IgD-negative memory B cell (primary cell): Measurements from ENCODE around the gene PPP1R13L. TPM values are rescaled to one million over a fixed set of nuclear protein-coding genes. Genes with fewer than 3 reads are reported as not detected.

Experiments
- H3K27ac Mint-ChIP-seq, 3 donors: one replicate each; pipeline ENCODE4 v1.8.0; 2020 to 2022; ENCODE audit warnings: mild to moderate bottlenecking in 3 of 3, mixed read lengths in 3 of 3, moderate library complexity in 1 of 3
- H3K27me3 Mint-ChIP-seq: one replicate; pipeline ENCODE4 v1.8.0; 2021; ENCODE audit warnings: mixed read lengths
- H3K36me3 Mint-ChIP-seq: one replicate; pipeline ENCODE4 v1.8.0; 2020; ENCODE audit warnings: mild to moderate bottlenecking, mixed read lengths
- H3K4me1 Mint-ChIP-seq, 3 donors: one replicate each; pipeline ENCODE4 v1.8.0; 2020 to 2022; ENCODE audit warnings: mixed read lengths in 3 of 3, mild to moderate bottlenecking in 1 of 3
- H3K4me3 Mint-ChIP-seq, 4 donors: one replicate each; pipeline ENCODE4 v1.8.0; 2020 to 2022; ENCODE audit warnings: mild to moderate bottlenecking in 4 of 4, mixed read lengths in 4 of 4, moderate library complexity in 3 of 4
- H3K9me3 Mint-ChIP-seq, 3 donors: one replicate each; pipeline ENCODE4 v1.8.0; 2020 to 2021; ENCODE audit warnings: mixed read lengths in 3 of 3, mild to moderate bottlenecking in 1 of 3
- polyA plus RNA-seq: library from polyadenylated mRNA; unstranded; fragments of 300-500 nt; fragmentation: Illumina TruSeq; gene quantifications from one replicate; pipeline ENCODE4 v1.2.3, GENCODE V29; 2021

Gene PPP1R13L
- polyA plus RNA-seq, 1 donor from 2014 or later, result 1.6 TPM

- H3K4me3 Mint-ChIP-seq, result peak overlapping the region; percentile 88 to 100 (median 94)
- H3K27ac Mint-ChIP-seq, result peak overlapping the region; percentile 85 to 94 (median 91)
- peaks cover 25% of the 10 kb centered on the region for H3K27me3 Mint-ChIP-seq
- peaks cover 2% of the 10 kb centered on the region for H3K36me3 Mint-ChIP-seq
- no peaks in the 10 kb centered on the region for H3K9me3 Mint-ChIP-seq
- H3K4me1 Mint-ChIP-seq, result peaks cover 15 to 20% (median 18%) of the 10 kb centered on the region in 3 donors
Observed at GRCh38 chr19:45405435-45406225, 761 bp upstream of the PPP1R13L start.

- H3K9me3 Mint-ChIP-seq, result no peaks in the 10 kb centered on the region
- peaks cover 2% of the 10 kb centered on the region for H3K36me3 Mint-ChIP-seq
- H3K4me3 Mint-ChIP-seq, result peak overlapping the region; percentile 76 to 90 (median 82)
- peaks cover 35% of the 10 kb centered on the region for H3K27me3 Mint-ChIP-seq
- peak overlapping the region in 1 of 3 donors; percentile 85 for H3K27ac Mint-ChIP-seq
- H3K4me1 Mint-ChIP-seq, result peaks cover 14 to 17% (median 15%) of the 10 kb centered on the region in 3 donors
Observed at GRCh38 chr19:45403781-45404556, 900 bp downstream of the PPP1R13L start.

GRCh38 chr19:45403272-45403671 lies 1.6 kb downstream of the PPP1R13L start:
- Mint-ChIP-seq H3K27ac (peak overlapping the region in 1 of 3 donors; percentile 85), H3K4me1 (peaks cover 16 to 19% (median 16%) of the 10 kb centered on the region in 3 donors), H3K9me3 (no peaks in the 10 kb centered on the region), H3K4me3 (peak overlapping the region in 2 of 4 donors; percentile 39 to 79), H3K36me3 (no peaks in the 10 kb centered on the region), H3K27me3 (peaks cover 41% of the 10 kb centered on the region)

- no peaks in the 10 kb centered on the region for H3K9me3 Mint-ChIP-seq
- no peak overlapping the region for H3K27ac Mint-ChIP-seq
- peaks cover 47% of the 10 kb centered on the region for H3K27me3 Mint-ChIP-seq
- peaks cover 16 to 19% (median 17%) of the 10 kb centered on the region in 3 donors for H3K4me1 Mint-ChIP-seq
- H3K36me3 Mint-ChIP-seq, result no peaks in the 10 kb centered on the region
- peak overlapping the region in 2 of 4 donors; percentile 17 to 79 for H3K4me3 Mint-ChIP-seq
Observed at GRCh38 chr19:45402298-45403061, 2.4 kb downstream of the PPP1R13L start.

- Mint-ChIP-seq H3K4me3 (no peak overlapping the region), H3K4me1 (peaks cover 14 to 19% (median 17%) of the 10 kb centered on the region in 3 donors)
Observed at GRCh38 chr19:45401815-45402214, 3.1 kb downstream of the PPP1R13L start.

GRCh38 chr19:45400192-45400591 lies 4.7 kb downstream of the PPP1R13L start:
- Mint-ChIP-seq H3K36me3 (no peaks in the 10 kb centered on the region), H3K9me3 (no peaks in the 10 kb centered on the region), H3K4me3 (peak overlapping the region in 1 of 4 donors; percentile 14), H3K27me3 (peaks cover 51% of the 10 kb centered on the region), H3K4me1 (peaks cover 10 to 11% (median 11%) of the 10 kb centered on the region in 3 donors), H3K27ac (peak overlapping the region in 1 of 3 donors; percentile 48)

More at GRCh38 chr19:45401815-45402214, 3.1 kb downstream of the PPP1R13L start:
- Mint-ChIP-seq H3K9me3 (no peaks in the 10 kb centered on the region), H3K27me3 (peaks cover 51% of the 10 kb centered on the region), H3K36me3 (no peaks in the 10 kb centered on the region), H3K27ac (no peak overlapping the region)

GRCh38 chr19:45395821-45396617 lies 8.8 kb downstream of the PPP1R13L start:
- Mint-ChIP-seq H3K36me3 (no peaks in the 10 kb centered on the region), H3K27ac (no peak overlapping the region), H3K4me3 (peak overlapping the region in 1 of 4 donors; percentile 27), H3K4me1 (peaks cover 0 to 7% (median 4%) of the 10 kb centered on the region in 3 donors), H3K9me3 (no peaks in the 10 kb centered on the region), H3K27me3 (peaks cover 28% of the 10 kb centered on the region)

- Mint-ChIP-seq H3K9me3 (no peaks in the 10 kb centered on the region), H3K27me3 (peaks cover 8% of the 10 kb centered on the region), H3K27ac (no peak overlapping the region), H3K4me1 (no peaks in the 10 kb centered on the region), H3K4me3 (no peak overlapping the region), H3K36me3 (peaks cover 2% of the 10 kb centered on the region)
Observed at GRCh38 chr19:45391871-45392665, 12.8 kb downstream of the PPP1R13L start.

- Mint-ChIP-seq H3K27me3 (peaks cover 5% of the 10 kb centered on the region), H3K36me3 (peaks cover 2% of the 10 kb centered on the region), H3K9me3 (no peaks in the 10 kb centered on the region), H3K27ac (no peak overlapping the region), H3K4me3 (no peak overlapping the region), H3K4me1 (no peaks in the 10 kb centered on the region)
Observed at GRCh38 chr19:45391346-45391745, 13.5 kb downstream of the PPP1R13L start.

GRCh38 chr19:45385392-45386221 lies 19.3 kb downstream of the PPP1R13L start:
- Mint-ChIP-seq H3K9me3 (no peaks in the 10 kb centered on the region), H3K27ac (no peak overlapping the region), H3K4me3 (peak overlapping the region in 1 of 4 donors; percentile 28), H3K4me1 (no peaks in the 10 kb centered on the region), H3K27me3 (peaks cover 19% of the 10 kb centered on the region), H3K36me3 (peaks cover 2% of the 10 kb centered on the region)

- Mint-ChIP-seq H3K27ac (no peak overlapping the region), H3K36me3 (no peaks in the 10 kb centered on the region), H3K9me3 (no peaks in the 10 kb centered on the region), H3K4me3 (no peak overlapping the region), H3K4me1 (no peaks in the 10 kb centered on the region), H3K27me3 (peaks cover 15% of the 10 kb centered on the region)
Observed at GRCh38 chr19:45382426-45382825, 22.4 kb downstream of the PPP1R13L start.

- H3K4me1 Mint-ChIP-seq, result peaks cover 0 to 2% (median 0%) of the 10 kb centered on the region in 3 donors
- no peaks in the 10 kb centered on the region for H3K9me3 Mint-ChIP-seq
- H3K27me3 Mint-ChIP-seq, result peaks cover 6% of the 10 kb centered on the region
- no peak overlapping the region for H3K4me3 Mint-ChIP-seq
- no peaks in the 10 kb centered on the region for H3K36me3 Mint-ChIP-seq
- H3K27ac Mint-ChIP-seq, result no peak overlapping the region
Observed at GRCh38 chr19:45380107-45380506, 24.8 kb downstream of the PPP1R13L start.
